ENCODE measurements around the gene RASSF3. TPM values are rescaled to one million over a fixed set of nuclear protein-coding genes. Genes with fewer than 3 reads are reported as not detected.
"Not testable (repeated sequence)": the region's sequence is repeated elsewhere in the genome, so short reads cannot be mapped to it uniquely, and the experiment has no call there.

Gene RASSF3
- total RNA-seq, 1 donor from 2014 or later = 14.9 TPM

DNA sequence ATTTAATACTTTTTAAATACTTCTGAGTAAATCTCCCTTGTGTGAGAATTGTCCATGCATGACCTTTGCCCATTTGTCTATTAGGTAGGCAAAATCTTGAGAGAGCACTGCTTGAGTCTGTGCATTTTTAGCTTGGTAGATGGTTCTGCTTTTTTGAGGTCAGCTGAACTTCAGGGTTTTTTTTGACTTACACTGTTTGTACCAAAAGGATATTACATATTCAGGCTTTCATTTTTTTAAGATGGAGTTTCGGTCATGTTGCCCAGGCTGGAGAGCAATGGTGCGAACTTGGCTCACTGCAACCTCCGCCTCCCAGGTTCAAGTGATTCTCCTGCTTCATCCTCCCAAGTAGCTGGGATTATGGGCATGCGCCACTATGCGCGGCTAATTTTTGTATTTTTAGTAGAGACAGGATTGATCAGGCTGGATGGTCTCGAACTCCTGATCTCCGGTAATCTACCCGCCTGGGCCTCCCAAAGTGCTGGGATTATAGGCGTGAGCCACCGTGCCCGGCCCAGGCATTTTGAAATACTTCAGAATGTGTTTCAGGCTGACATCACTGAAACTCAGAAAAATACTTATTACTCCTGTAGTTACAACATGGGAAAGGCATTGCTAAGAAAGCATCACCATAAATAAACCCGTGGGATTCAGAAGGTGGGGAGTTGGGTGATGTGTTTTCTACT lies 11.1 kb downstream of the RASSF3 start:
- DNase-seq (ENCODE audit: low read depth) = no peak
- no peak overlapping the region for H3K4me3 ChIP-seq (ENCODE audit: low read depth, low read length)
- TF ChIP-seq, protein P1, sequence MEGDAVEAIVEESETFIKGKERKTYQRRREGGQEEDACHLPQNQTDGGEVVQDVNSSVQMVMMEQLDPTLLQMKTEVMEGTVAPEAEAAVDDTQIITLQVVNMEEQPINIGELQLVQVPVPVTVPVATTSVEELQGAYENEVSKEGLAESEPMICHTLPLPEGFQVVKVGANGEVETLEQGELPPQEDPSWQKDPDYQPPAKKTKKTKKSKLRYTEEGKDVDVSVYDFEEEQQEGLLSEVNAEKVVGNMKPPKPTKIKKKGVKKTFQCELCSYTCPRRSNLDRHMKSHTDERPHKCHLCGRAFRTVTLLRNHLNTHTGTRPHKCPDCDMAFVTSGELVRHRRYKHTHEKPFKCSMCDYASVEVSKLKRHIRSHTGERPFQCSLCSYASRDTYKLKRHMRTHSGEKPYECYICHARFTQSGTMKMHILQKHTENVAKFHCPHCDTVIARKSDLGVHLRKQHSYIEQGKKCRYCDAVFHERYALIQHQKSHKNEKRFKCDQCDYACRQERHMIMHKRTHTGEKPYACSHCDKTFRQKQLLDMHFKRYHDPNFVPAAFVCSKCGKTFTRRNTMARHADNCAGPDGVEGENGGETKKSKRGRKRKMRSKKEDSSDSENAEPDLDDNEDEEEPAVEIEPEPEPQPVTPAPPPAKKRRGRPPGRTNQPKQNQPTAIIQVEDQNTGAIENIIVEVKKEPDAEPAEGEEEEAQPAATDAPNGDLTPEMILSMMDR (conservative IDR thresholded peaks at IDR 0.05; ENCODE audit: low read depth, low read length) = no peak

- no peak for DNase-seq (ENCODE audit: low read depth)
- TF ChIP-seq, protein P1 (conservative IDR thresholded peaks at IDR 0.05; ENCODE audit: low read depth, low read length) = no peak
- H3K4me3 ChIP-seq (ENCODE audit: low read depth, low read length) = no peak overlapping the region
Measured at GRCh38 chr12:64624035-64624434, 13.7 kb downstream of the RASSF3 start.

- TF ChIP-seq, protein P1 (conservative IDR thresholded peaks at IDR 0.05; ENCODE audit: low read depth, low read length) = no peak
- DNase-seq (ENCODE audit: low read depth) = peak; percentile 94
- peak overlapping the region; percentile 48 for H3K4me3 ChIP-seq (ENCODE audit: low read depth, low read length)
Measured at GRCh38 chr12:64625243-64626077, 15.2 kb downstream of the RASSF3 start.

GRCh38 chr12:64626588-64626987 lies 16.3 kb downstream of the RASSF3 start:
- H3K4me3 ChIP-seq (ENCODE audit: low read depth, low read length); DNase-seq (ENCODE audit: low read depth): not testable (repeated sequence)

GRCh38 chr12:64627771-64628170 lies 17.5 kb downstream of the RASSF3 start:
- TF ChIP-seq, protein P1 (conservative IDR thresholded peaks at IDR 0.05; ENCODE audit: low read depth, low read length) = no peak
- no peak for DNase-seq (ENCODE audit: low read depth)
- H3K4me3 ChIP-seq (ENCODE audit: low read depth, low read length) = no peak overlapping the region

DNA sequence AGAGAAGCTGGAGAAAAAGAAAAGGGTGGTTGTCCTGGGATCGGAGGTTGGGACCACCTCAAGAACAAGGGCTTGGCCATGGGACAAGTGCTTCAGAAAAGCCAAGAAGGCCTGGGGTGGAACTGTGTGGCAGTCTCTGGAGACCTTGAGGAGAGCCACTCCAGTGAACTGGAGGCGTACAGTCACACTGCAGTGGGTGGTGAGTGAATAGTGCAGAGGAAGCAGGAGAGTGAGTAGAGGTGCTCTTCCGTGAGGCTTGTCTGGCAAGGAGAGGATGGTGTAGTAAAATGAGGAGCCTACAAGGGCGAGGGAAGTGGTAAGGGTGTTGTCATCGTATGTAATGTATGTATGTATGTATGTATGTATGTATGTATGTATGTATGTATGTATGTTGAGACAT lies 20.9 kb downstream of the RASSF3 start:
- no peak for DNase-seq (ENCODE audit: low read depth)
- H3K4me3 ChIP-seq (ENCODE audit: low read depth, low read length) = no peak overlapping the region
- TF ChIP-seq, protein P1 (conservative IDR thresholded peaks at IDR 0.05; ENCODE audit: low read depth, low read length) = no peak

DNA sequence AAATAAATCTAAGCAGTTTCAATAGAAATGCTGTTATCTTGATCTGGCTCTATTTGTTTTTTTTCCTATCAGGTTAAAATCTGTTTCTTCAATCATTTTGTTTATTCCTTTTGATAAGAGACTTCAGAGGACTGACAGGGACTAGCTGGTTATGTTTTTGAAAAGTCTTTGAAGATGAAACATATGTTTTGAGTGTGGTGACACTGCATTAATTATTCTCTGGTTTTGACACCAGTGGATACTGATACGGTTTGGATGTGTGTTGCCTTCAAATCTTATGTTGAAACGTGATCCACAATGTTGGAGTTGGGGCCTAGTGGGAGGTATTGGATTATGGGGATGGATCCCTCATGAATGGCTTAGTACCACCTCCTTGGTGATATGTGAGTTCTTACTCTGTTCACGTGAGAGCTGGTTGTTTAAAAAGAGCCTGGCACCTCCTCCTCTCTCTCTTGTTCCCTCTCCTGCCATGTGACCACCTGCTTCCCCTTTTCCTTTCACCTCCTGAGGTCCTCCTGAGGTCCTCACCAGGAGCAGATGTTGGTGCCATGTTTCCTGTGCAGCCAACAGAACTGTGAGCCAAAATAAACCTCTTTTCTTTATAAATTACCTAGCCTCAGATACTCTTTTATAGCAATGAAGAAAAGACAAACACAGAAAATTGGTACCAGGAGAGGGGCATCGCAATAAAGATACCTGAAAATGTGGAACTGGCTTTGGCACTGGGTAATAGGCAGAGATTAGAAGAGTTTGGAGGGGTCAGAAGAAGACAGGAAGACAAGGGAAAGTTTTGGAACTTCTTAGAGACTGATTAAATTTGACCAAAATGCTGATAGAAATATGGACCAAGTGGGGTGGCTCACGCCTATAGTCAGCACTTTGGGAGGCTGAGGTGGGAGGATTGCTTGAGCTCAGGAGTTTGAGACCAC lies 23.0 kb downstream of the RASSF3 start:
- H3K4me3 ChIP-seq (ENCODE audit: low read depth, low read length) = no peak overlapping the region
- TF ChIP-seq, protein P1 (conservative IDR thresholded peaks at IDR 0.05; ENCODE audit: low read depth, low read length) = no peak
- no peak for DNase-seq (ENCODE audit: low read depth)
